H4 (cell line): Measurements from ENCODE around the gene CDHR1. TPM values are rescaled to one million over a fixed set of nuclear protein-coding genes. Genes with fewer than 3 reads are reported as not detected.
"Not testable (repeated sequence)": the region's sequence is repeated elsewhere in the genome, so short reads cannot be mapped to it uniquely, and the experiment has no call there.

Experiments used
- DNase-seq: peaks from one replicate; pipeline ENCODE4 v3.0.0-alpha.2; 2015; ENCODE audit warnings: low spot score
- total RNA-seq: library from RNA; depleted of rRNA; stranded (reverse); fragments of >200 nt; shearing (Covaris generic); gene quantifications from 2 replicates; pipeline ENCODE4 v1.2.3, GENCODE V29; 2014

CDHR1 gene
- total RNA-seq, 1 experiment from 2014 or later, result 0.29 TPM

- no peak for DNase-seq
These were observed 18.9 kb upstream of the CDHR1 start for GRCh38 chr10:84175436-84175835.

GRCh38 chr10:84176351-84176750, 18.0 kb upstream of the CDHR1 start:
- no peak for DNase-seq

- DNase-seq, result no peak
These were observed 17.4 kb upstream of the CDHR1 start for GRCh38 chr10:84176836-84177474.

GRCh38 chr10:84177541-84178141, 16.7 kb upstream of the CDHR1 start:
- DNase-seq, result no peak

- no peak for DNase-seq
These were observed 16.2 kb upstream of the CDHR1 start for GRCh38 chr10:84178160-84178609.

- DNase-seq, result peak; percentile 27
These were observed 15.2 kb upstream of the CDHR1 start for GRCh38 chr10:84179059-84179710.

- not testable (repeated sequence) for DNase-seq
These were observed 14.0 kb upstream of the CDHR1 start for GRCh38 chr10:84180386-84180785.

GRCh38 chr10:84181631-84182030, 12.7 kb upstream of the CDHR1 start:
- DNase-seq, result no peak

GRCh38 chr10:84184517-84184916, 9.8 kb upstream of the CDHR1 start:
- no peak for DNase-seq

- no peak for DNase-seq
These were observed 8.7 kb upstream of the CDHR1 start for GRCh38 chr10:84185526-84186175.

GRCh38 chr10:84188815-84189214, 5.5 kb upstream of the CDHR1 start:
- no peak for DNase-seq

- DNase-seq, result no peak
These were observed 3.7 kb upstream of the CDHR1 start for GRCh38 chr10:84190621-84191020.

GRCh38 chr10:84191106-84191505, 3.2 kb upstream of the CDHR1 start:
- no peak for DNase-seq

GRCh38 chr10:84193327-84193726, 1.0 kb upstream of the CDHR1 start:
- no peak for DNase-seq

- DNase-seq, result no peak
These were observed 402 bp upstream of the CDHR1 start for GRCh38 chr10:84193846-84194423.

GRCh38 chr10:84195044-84195830, 900 bp downstream of the CDHR1 start:
- DNase-seq, result no peak

GRCh38 chr10:84196083-84196482, 1.7 kb downstream of the CDHR1 start:
- DNase-seq, result no peak

GRCh38 chr10:84196941-84197340, 2.6 kb downstream of the CDHR1 start:
- no peak for DNase-seq

GRCh38 chr10:84197643-84198042, 3.3 kb downstream of the CDHR1 start:
- DNase-seq, result no peak

- DNase-seq, result no peak
These were observed 4.0 kb downstream of the CDHR1 start for GRCh38 chr10:84198206-84198915.
